GM10266 (cell line): Measurements from ENCODE around the gene VAMP2.

Experiments
- DNase-seq: peaks from one replicate; pipeline ENCODE4 v3.0.0; 2012; ENCODE audit errors: extremely low spot score
- TF ChIP-seq, protein P1 (sequence below): IDR thresholded peaks from 2 replicates; pipeline ENCODE4 v1.5.1; 2012; ENCODE audit warnings: mild to moderate bottlenecking, low read depth; ENCODE audit not compliant: control insufficient read depth, insufficient read depth; ENCODE audit errors: missing control alignments

Gene VAMP2

DNA sequence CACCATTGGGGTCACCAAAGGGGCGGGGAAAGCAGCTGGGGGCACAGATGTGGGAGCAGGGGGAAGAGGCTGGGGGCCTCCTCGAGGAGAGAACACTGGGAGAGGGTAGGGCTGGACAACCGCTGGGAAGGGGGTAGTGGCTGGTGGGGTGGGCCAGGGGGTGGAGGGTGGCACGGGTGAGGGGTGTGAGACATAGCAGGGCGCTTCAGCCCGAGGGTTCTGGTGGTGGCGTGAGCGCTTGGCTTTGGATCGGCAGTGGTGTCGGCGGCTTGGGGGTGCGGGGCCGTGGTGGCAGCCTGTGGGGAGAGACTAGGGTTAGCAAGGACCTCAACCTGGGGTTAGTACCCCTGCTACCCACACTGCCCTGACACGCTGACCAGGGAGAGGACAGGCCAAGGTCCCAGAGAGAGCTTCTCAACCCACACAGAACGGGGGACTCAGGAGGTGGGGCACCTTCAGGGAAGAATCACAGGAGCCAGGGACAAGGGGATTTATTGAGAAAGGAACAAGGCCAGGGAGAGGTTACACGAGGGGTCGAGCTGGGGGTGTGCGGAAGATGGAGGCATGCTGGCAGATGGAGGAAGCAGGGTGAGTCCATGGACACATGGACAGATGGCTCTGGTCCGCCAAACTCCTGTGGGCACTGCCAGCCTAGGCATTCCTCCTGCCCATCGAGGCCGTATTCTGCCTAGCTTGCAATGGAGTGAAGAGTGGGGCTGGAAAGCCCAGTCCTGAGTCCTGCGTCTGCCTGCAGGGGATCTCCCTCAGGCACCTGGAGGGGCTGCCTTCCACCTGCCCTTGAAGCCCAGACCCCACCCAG, 19.0 kb downstream of the VAMP2 start:
- TF ChIP-seq, protein P1, sequence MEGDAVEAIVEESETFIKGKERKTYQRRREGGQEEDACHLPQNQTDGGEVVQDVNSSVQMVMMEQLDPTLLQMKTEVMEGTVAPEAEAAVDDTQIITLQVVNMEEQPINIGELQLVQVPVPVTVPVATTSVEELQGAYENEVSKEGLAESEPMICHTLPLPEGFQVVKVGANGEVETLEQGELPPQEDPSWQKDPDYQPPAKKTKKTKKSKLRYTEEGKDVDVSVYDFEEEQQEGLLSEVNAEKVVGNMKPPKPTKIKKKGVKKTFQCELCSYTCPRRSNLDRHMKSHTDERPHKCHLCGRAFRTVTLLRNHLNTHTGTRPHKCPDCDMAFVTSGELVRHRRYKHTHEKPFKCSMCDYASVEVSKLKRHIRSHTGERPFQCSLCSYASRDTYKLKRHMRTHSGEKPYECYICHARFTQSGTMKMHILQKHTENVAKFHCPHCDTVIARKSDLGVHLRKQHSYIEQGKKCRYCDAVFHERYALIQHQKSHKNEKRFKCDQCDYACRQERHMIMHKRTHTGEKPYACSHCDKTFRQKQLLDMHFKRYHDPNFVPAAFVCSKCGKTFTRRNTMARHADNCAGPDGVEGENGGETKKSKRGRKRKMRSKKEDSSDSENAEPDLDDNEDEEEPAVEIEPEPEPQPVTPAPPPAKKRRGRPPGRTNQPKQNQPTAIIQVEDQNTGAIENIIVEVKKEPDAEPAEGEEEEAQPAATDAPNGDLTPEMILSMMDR = no peak
- DNase-seq = no peak

- TF ChIP-seq, protein P1 = no peak
These were observed 19.7 kb downstream of the VAMP2 start for GRCh38 chr17:8142887-8143580.

DNA sequence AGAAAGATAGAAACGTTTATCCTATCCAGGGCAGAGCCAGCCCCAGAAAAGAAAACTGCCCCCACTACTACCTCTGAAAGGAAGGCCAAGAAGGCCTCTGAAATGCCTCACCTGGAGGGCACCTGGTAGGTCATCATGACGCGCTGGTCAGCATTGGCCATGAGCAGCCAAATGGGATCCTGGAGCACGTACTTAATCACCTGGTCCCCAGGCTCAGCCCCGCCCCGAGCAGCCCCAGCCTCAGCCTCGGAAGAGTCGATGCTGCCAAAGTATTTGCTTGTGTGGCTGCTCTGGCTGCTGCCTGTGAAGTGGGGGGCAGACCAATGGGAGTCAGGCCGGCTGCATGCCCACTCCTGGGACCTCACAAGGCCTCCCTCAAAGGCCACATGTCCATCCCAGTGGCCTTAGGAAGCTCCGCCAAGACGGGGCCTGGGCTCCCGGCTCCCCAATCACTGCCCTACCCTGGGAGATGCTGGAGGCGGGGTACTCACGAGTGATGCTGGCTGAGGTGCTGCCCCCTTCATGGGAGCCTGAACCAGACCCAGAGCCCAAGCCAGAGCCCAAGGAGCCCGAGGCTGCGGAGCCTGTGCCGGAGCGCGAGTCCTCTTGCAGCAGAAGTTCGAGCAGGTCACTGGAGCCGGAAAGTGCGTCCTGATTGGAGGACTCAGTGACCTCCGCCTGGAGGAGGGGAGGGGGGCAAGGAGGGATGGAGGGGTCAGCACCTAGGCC, 20.4 kb downstream of the VAMP2 start:
- DNase-seq = no peak
- TF ChIP-seq, protein P1 = no peak

More at GRCh38 chr17:8142887-8143580, 19.7 kb downstream of the VAMP2 start:
- DNase-seq = no peak

- DNase-seq = no peak
- TF ChIP-seq, protein P1 = no peak
These were observed 21.0 kb downstream of the VAMP2 start for GRCh38 chr17:8141741-8142140.

DNA sequence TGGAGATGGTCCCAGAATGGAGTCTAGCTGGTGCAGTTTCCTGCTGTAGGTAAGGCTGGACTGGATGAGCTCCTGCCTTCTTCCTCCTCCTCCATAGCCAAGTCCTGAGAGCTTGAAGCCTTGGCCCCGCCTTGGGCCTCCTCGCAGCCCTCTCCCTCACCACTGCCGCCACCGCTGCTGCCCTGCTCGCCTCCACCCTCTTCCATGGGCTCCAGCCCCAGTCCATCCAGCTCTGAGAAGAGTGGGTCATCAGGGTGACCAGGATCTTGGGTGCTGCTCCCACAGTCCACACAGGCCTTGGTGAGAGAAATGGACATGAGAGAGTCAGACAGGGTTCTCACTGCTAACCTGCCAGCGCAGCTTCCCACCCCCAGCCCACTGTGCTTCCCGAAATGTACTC, 21.7 kb downstream of the VAMP2 start:
- no peak for DNase-seq
- TF ChIP-seq, protein P1 = no peak

DNA sequence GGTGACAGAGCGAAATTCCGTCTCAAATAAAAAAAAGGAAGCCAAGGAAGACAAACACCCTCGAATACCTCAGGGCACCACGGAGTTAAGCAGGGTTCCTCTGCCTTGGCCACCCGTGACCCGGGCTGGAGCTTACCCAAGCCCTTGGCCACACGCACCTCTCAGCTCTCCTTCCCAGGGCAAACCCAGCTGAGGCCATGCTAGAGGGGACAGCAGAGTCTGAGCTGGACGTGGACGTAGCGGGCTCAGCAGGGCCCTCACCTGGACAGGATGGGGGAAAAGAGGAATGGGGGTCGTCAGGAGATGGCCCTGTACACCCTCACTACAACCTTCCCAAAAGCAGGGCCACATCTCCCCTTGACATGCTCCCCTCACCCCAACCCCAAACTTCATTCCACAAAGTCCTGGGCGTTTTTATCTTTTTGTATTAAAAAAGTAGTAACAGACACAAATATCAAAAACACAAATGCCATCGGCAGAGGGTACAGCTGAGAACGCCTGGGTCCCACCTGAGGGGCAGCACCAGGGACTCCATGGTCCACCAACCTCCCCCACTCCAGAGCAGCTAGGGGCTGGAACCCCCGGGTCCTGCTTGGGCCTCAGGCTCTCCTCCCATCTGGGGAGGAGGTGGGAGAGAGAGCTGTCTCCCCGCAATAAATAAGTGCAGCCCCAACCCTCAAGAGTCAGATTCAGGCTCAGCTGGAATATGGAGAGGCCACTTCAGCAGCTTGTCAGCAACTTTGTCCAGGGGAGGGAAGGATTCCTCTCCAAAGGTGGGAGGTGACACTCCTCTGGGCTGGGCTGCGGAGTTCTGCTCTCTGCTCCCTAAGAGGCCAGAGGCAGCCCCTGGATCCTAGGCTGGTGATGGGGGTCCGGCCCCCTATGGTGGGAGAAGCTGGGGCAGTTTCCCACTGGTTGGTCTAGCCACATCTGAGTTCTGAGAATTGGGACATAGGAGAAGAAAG, 22.4 kb downstream of the VAMP2 start:
- no peak for DNase-seq
- TF ChIP-seq, protein P1 = no peak
